Measurements from ENCODE around the gene ECHS1. TPM values are rescaled to one million over a fixed set of nuclear protein-coding genes. Genes with fewer than 3 reads are reported as not detected.
"Not testable (repeated sequence)": the region's sequence is repeated elsewhere in the genome, so short reads cannot be mapped to it uniquely, and the experiment has no call there.

Gene ECHS1
- total RNA-seq, 1 donor from 2014 or later = 77.4 TPM

DNA sequence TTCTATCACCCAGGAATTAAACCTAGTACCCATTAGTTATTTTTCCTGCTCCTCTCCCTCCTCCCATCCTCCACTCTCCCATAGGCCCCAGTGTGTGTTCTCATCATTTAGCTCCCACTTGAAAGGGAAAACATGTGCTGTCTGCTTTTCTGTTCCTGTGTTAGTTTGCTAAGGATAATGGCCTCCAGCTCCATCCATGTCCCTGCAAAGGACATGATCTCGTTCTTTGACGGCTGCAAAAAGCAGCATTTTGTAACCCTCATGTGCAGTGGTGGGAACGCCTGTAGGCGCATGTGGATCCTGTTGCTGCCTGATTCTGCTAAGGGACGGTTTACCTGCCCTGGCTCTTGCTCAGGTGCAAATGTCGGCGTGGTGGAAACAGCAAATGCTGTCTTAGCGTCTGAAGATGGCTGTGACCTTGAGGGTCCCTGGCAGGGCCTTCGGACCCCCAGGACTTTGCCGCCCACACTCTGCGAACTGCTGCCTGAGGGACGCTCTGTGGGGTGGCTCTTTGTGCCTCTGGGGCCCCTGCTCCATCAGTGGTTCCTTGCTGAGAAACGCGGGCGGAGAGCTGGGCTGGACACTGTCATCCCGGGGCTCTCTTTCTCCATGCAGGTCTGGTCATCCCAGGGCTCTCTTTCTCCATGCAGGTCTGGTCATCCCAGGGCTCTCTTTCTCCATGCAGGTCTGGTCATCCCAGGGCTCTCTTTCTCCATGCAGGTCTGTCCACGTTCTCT is 15.2 kb upstream of the ECHS1 start:
- Histone ChIP-seq H3K36me3 (no peaks in the 10 kb centered on the region), H3K27ac (no peak overlapping the region), H3K79me2 (ENCODE audit: low read depth) (no peaks in the 10 kb centered on the region), H3F3A (ENCODE audit: low read depth) (peaks cover 4% of the 10 kb centered on the region), H3K9me3 (ENCODE audit: low read depth) (no peaks in the 10 kb centered on the region), H3K27me3 (no peaks in the 10 kb centered on the region), H2AFZ (replicated peaks) (no peak overlapping the region), H3K9ac (no peak overlapping the region), H3K4me3 (no peak overlapping the region), H3K4me1 (peaks cover 2% of the 10 kb centered on the region), H3K4me2 (no peak overlapping the region), H4K20me1 (ENCODE audit: low read depth) (no peaks in the 10 kb centered on the region)
- H3K36me3 Mint-ChIP-seq = peaks cover 2% of the 10 kb centered on the region
- peaks cover 8% of the 10 kb centered on the region for H3K4me1 Mint-ChIP-seq
- no peak for TF ChIP-seq EZH2 (IDR thresholded peaks at IDR 0.05)
- TF ChIP-seq, protein P1, sequence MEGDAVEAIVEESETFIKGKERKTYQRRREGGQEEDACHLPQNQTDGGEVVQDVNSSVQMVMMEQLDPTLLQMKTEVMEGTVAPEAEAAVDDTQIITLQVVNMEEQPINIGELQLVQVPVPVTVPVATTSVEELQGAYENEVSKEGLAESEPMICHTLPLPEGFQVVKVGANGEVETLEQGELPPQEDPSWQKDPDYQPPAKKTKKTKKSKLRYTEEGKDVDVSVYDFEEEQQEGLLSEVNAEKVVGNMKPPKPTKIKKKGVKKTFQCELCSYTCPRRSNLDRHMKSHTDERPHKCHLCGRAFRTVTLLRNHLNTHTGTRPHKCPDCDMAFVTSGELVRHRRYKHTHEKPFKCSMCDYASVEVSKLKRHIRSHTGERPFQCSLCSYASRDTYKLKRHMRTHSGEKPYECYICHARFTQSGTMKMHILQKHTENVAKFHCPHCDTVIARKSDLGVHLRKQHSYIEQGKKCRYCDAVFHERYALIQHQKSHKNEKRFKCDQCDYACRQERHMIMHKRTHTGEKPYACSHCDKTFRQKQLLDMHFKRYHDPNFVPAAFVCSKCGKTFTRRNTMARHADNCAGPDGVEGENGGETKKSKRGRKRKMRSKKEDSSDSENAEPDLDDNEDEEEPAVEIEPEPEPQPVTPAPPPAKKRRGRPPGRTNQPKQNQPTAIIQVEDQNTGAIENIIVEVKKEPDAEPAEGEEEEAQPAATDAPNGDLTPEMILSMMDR (IDR thresholded peaks at IDR 0.05) = no peak
- no peak for TF ChIP-seq EZH2phosphoT487 (IDR thresholded peaks at IDR 0.05)
- DNase-seq (ENCODE audit: low spot score) = no peak
- H3K4me3 Mint-ChIP-seq = no peak overlapping the region
- no peak overlapping the region for H3K27ac Mint-ChIP-seq
- peaks cover 5% of the 10 kb centered on the region for H3K27me3 Mint-ChIP-seq (ENCODE audit: insufficient read depth, low read depth)
- H3K9me3 Mint-ChIP-seq = no peaks in the 10 kb centered on the region

DNA sequence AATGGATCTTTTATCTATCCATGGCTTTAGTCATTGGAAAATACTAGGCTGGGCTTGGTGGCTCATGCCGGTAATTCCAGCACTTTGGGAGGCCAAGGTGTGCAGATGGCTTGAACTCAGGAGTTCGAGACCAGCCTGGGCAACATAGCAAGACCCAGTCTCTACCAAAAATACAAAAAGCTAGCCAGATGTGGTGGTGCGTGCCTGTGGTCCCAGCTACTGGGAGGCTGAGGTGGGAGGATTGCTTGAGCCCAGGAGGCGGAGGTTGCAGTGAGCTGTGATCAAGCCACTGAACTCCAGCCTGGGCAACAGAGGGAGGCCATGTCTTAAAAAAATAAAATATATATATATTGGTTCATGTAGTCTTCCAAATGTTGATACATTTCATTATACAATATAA is 13.8 kb upstream of the ECHS1 start:
- H4K20me1 ChIP-seq (ENCODE audit: low read depth); H3K79me2 ChIP-seq (ENCODE audit: low read depth); H3K27ac ChIP-seq; H2AFZ ChIP-seq (replicated peaks); H3K9me3 Mint-ChIP-seq; H3K27me3 Mint-ChIP-seq (ENCODE audit: insufficient read depth, low read depth); H3K36me3 Mint-ChIP-seq; H3K9me3 ChIP-seq (ENCODE audit: low read depth); H3F3A ChIP-seq (ENCODE audit: low read depth); H3K27ac Mint-ChIP-seq; H3K4me1 Mint-ChIP-seq; H3K27me3 ChIP-seq; DNase-seq (ENCODE audit: low spot score); H3K9ac ChIP-seq; H3K4me3 ChIP-seq; H3K4me2 ChIP-seq; H3K4me1 ChIP-seq; H3K4me3 Mint-ChIP-seq; H3K36me3 ChIP-seq: not testable (repeated sequence)

DNA sequence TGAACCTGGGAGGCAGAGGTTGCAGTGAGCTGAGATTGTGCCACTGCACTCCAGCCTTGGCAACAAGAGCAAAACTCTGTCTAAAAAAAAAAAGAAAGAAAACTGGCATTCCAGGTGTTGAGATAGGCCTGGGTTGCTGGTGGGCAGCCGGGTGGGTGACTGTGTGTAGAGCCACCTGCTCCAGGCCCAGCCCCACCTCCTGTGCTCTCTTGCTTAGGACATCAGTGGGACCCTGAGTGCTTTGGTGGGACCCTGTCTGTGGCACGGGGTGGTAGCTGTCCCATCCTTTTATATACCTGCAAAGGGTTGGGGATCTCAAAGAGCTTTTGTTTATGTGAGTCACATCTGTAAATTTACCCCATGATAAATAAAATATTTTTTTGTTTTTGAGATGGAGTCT is 12.1 kb upstream of the ECHS1 start:
- Mint-ChIP-seq H3K4me1 (peaks cover 4% of the 10 kb centered on the region), H3K27me3 (ENCODE audit: insufficient read depth, low read depth) (peaks cover 4% of the 10 kb centered on the region), H3K9me3 (no peaks in the 10 kb centered on the region), H3K27ac (no peak overlapping the region), H3K36me3 (peaks cover 2% of the 10 kb centered on the region), H3K4me3 (no peak overlapping the region)
- Histone ChIP-seq H3K36me3 (no peaks in the 10 kb centered on the region), H3F3A (ENCODE audit: low read depth) (no peaks in the 10 kb centered on the region), H3K4me1 (no peaks in the 10 kb centered on the region), H3K4me2 (no peak overlapping the region), H3K9me3 (ENCODE audit: low read depth) (no peaks in the 10 kb centered on the region), H4K20me1 (ENCODE audit: low read depth) (peaks cover 5% of the 10 kb centered on the region), H2AFZ (replicated peaks) (no peak overlapping the region), H3K4me3 (no peak overlapping the region), H3K27ac (no peak overlapping the region), H3K27me3 (peaks cover 3% of the 10 kb centered on the region), H3K79me2 (ENCODE audit: low read depth) (no peaks in the 10 kb centered on the region), H3K9ac (no peak overlapping the region)
- TF ChIP-seq EZH2 (IDR thresholded peaks at IDR 0.05) = no peak
- TF ChIP-seq, protein P1 (IDR thresholded peaks at IDR 0.05) = no peak
- DNase-seq (ENCODE audit: low spot score) = no peak

DNA sequence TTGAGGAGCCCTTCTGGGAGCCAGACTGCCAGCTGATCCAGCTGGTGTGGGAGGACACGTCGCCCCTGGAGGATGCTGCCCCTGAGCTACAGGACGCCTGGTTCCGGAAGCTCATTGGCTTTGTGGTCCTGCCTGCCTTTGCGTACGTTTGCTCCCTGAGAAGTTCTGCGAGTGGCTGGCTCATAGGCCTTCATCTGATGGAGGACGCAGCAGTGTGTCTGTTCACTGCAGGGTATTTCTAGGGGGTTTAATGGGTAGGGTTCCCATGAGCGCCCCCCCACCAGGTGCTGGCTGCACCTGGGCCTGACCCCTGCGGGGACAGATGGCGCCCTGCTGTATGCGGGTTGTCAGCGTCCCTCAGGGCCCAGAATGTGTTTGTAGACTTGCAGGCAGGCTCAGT is 10.9 kb upstream of the ECHS1 start:
- H3K4me3 ChIP-seq = no peak overlapping the region
- peaks cover 6% of the 10 kb centered on the region for H4K20me1 ChIP-seq (ENCODE audit: low read depth)
- H3K9me3 ChIP-seq (ENCODE audit: low read depth) = no peaks in the 10 kb centered on the region
- peaks cover 4% of the 10 kb centered on the region for H3K27me3 Mint-ChIP-seq (ENCODE audit: insufficient read depth, low read depth)
- no peak for DNase-seq (ENCODE audit: low spot score)
- no peaks in the 10 kb centered on the region for H3K36me3 ChIP-seq
- H3K79me2 ChIP-seq (ENCODE audit: low read depth) = no peaks in the 10 kb centered on the region
- peaks cover 4% of the 10 kb centered on the region for H3K4me1 ChIP-seq
- H3K27ac Mint-ChIP-seq = no peak overlapping the region
- no peak overlapping the region for H3K9ac ChIP-seq
- H3K9me3 Mint-ChIP-seq = no peaks in the 10 kb centered on the region
- peaks cover 3% of the 10 kb centered on the region for H3K4me1 Mint-ChIP-seq
- TF ChIP-seq, protein P1 (IDR thresholded peaks at IDR 0.05) = no peak
- TF ChIP-seq EZH2 (IDR thresholded peaks at IDR 0.05) = no peak
- no peak for TF ChIP-seq EZH2phosphoT487 (IDR thresholded peaks at IDR 0.05)
- no peaks in the 10 kb centered on the region for H3F3A ChIP-seq (ENCODE audit: low read depth)
- H3K27me3 ChIP-seq = peaks cover 12% of the 10 kb centered on the region
- H3K4me2 ChIP-seq = no peak overlapping the region
- no peak overlapping the region for H2AFZ ChIP-seq (replicated peaks)
- peaks cover 2% of the 10 kb centered on the region for H3K36me3 Mint-ChIP-seq
- H3K27ac ChIP-seq = no peak overlapping the region
- H3K4me3 Mint-ChIP-seq = no peak overlapping the region
